SU-DHL-6 (cell line): ENCODE data around the gene CCL4.
A peak's percentile ranks its signal among the peaks of the same experiment; 100 is the strongest.
"Not testable (repeated sequence)": the region's sequence is repeated elsewhere in the genome, so short reads cannot be mapped to it uniquely, and the experiment has no call there.

ENCODE experiments used
- H2AFZ ChIP-seq: fragments of 200-600 bp; sonication (generic); 2 replicates; pipeline ENCODE4 v1.6.1; 2014; ENCODE audit warnings: low read depth, mild to moderate bottlenecking, moderate library complexity, mixed read lengths, antibody characterized with exemption, low read length; ENCODE audit not compliant: severe bottlenecking
- H3F3A ChIP-seq: fragments of 200-600 bp; shearing (Covaris generic); 2 replicates; pipeline ENCODE4 v1.6.0; 2016; ENCODE audit warnings: antibody characterized with exemption, mild to moderate bottlenecking; ENCODE audit not compliant: insufficient read depth
- H3K27ac ChIP-seq: fragments of 200-600 bp; sonication (generic); 2 replicates; pipeline ENCODE4 v1.5.1; 2016; ENCODE audit warnings: low read depth, mild to moderate bottlenecking, low read length, moderate library complexity, mixed read lengths
- H3K27me3 ChIP-seq: fragments of 200-600 bp; sonication (generic), shearing (Covaris generic); 2 replicates; pipeline ENCODE4 v1.6.0; 2014; ENCODE audit warnings: mild to moderate bottlenecking, low read length
- H3K36me3 ChIP-seq: fragments of 200-600 bp; sonication (generic); 2 replicates; pipeline ENCODE4 v1.6.1; 2014; ENCODE audit warnings: mild to moderate bottlenecking, low read length, mixed read lengths
- H3K4me2 ChIP-seq: fragments of 300-600, 200-600 bp; shearing (Covaris generic), sonication (generic); 2 replicates; pipeline ENCODE4 v1.6.0; 2014; ENCODE audit warnings: low read length, low read depth, mild to moderate bottlenecking; ENCODE audit not compliant: poor library complexity, severe bottlenecking
- H3K4me3 ChIP-seq: fragments of 200-600 bp; sonication (generic); 2 replicates; pipeline ENCODE4 v1.5.1; 2014; ENCODE audit warnings: antibody characterized with exemption, low read length, mild to moderate bottlenecking, mixed read lengths; ENCODE audit not compliant: insufficient read depth, poor library complexity, severe bottlenecking
- H3K79me2 ChIP-seq: fragments of 200-600 bp; sonication (generic); 2 replicates; pipeline ENCODE4 v1.6.1; 2014; ENCODE audit warnings: mild to moderate bottlenecking, low read length, moderate library complexity; ENCODE audit not compliant: insufficient read depth
- H3K9ac ChIP-seq: fragments of 200-600 bp; sonication (generic); 2 replicates; pipeline ENCODE4 v1.7.0; 2014; ENCODE audit warnings: mild to moderate bottlenecking, low read length
- H3K9me2 ChIP-seq: fragments of 200-600 bp; sonication (generic); replicated peaks from 2 replicates; pipeline ENCODE4 v1.6.1; 2014; ENCODE audit warnings: low read length; ENCODE audit not compliant: insufficient read depth
- H3K9me3 ChIP-seq: fragments of 200-600 bp; sonication (generic); 2 replicates; pipeline ENCODE4 v1.6.1; 2014; ENCODE audit warnings: low read length, mixed read lengths; ENCODE audit not compliant: insufficient read depth
- H4K20me1 ChIP-seq: fragments of 200-600 bp; sonication (generic); 2 replicates; pipeline ENCODE4 v1.6.1; 2014; ENCODE audit warnings: low read depth, mild to moderate bottlenecking, antibody characterized with exemption, low read length, moderate library complexity, mixed read lengths
- CTCF ChIP-seq: fragments of 200-600 bp; sonication (generic); IDR thresholded peaks from one replicate; pipeline ENCODE4 v1.5.1; 2017; ENCODE audit warnings: antibody characterized with exemption, mild to moderate bottlenecking, low read length, moderate library complexity; ENCODE audit not compliant: insufficient read depth, poor library complexity, severe bottlenecking
- EZH2phosphoT487 ChIP-seq: fragments of 200-600 bp; sonication (generic), shearing (Covaris generic); conservative IDR thresholded peaks from 2 replicates; pipeline ENCODE4 v1.6.1; 2018; ENCODE audit warnings: mild to moderate bottlenecking, antibody characterized with exemption, low read length, moderate library complexity, mixed read lengths

The CCL4 gene

GRCh38 chr17:36089339-36089865 is 14.2 kb upstream of the CCL4 start:
- Histone ChIP-seq H3K9ac (peak overlapping the region; percentile 4; the same call in 1 of the 2 replicates), H3K4me3 (peak overlapping the region; percentile 10), H3K36me3 (0 out of 2 replicates have a peak, but pooled peaks cover 2% of the 10 kb centered on the region), H3K4me2 (peak overlapping the region; percentile 82), H3F3A (peaks cover 12% of the 10 kb centered on the region), H3K79me2 (no peaks in the 10 kb centered on the region), H2AFZ (no peak overlapping the region), H3K9me3 (no peaks in the 10 kb centered on the region), H3K27me3 (no peaks in the 10 kb centered on the region), H3K9me2 (no peaks in the 10 kb centered on the region), H4K20me1 (no peaks in the 10 kb centered on the region), H3K27ac (peak overlapping the region; percentile 75)
- no peak for TF ChIP-seq EZH2phosphoT487
- no peak for TF ChIP-seq CTCF

GRCh38 chr17:36089888-36090836 is 13.5 kb upstream of the CCL4 start, which contains the start of gene CCL3:
Gene CCL3 (minus strand): TSS chr17:36090143. CDS start chr17:36090058, 85 bp downstream.
- Histone ChIP-seq H3K36me3 (0 out of 2 replicates have a peak, but pooled peaks cover 2% of the 10 kb centered on the region), H4K20me1 (no peaks in the 10 kb centered on the region), H3K27ac (peak within 1 kb of the TSS; percentile 75), H3K9ac (peak within 1 kb of the TSS; percentile 19; the same call in 1 of the 2 replicates), H3K9me2 (no peaks in the 10 kb centered on the region), H3K79me2 (no peaks in the 10 kb centered on the region), H3F3A (peaks cover 12% of the 10 kb centered on the region), H3K9me3 (no peaks in the 10 kb centered on the region), H3K27me3 (no peaks in the 10 kb centered on the region), H3K4me3 (peak within 1 kb of the TSS; percentile 29), H3K4me2 (peak within 1 kb of the TSS; percentile 82), H2AFZ (no peak within 1 kb of the TSS)
- TF ChIP-seq EZH2phosphoT487 (no peak), CTCF (no peak)

GRCh38 chr17:36092230-36092629 is 11.4 kb upstream of the CCL4 start:
- no peaks in the 10 kb centered on the region for H3K27me3 ChIP-seq
- H3K9me3 ChIP-seq, result no peaks in the 10 kb centered on the region
- TF ChIP-seq CTCF (no peak), EZH2phosphoT487 (no peak)
- no peaks in the 10 kb centered on the region for H3K9me2 ChIP-seq
- no peaks in the 10 kb centered on the region for H3K79me2 ChIP-seq
- H3K4me3 ChIP-seq, result no peak overlapping the region
- H3K4me2 ChIP-seq, result no peak overlapping the region
- 0 out of 2 replicates have a peak, but pooled peaks cover 2% of the 10 kb centered on the region for H3K36me3 ChIP-seq
- H3F3A ChIP-seq, result peaks cover 12% of the 10 kb centered on the region
- H4K20me1 ChIP-seq, result no peaks in the 10 kb centered on the region
- H3K9ac ChIP-seq, result no peak overlapping the region
- no peak overlapping the region for H2AFZ ChIP-seq
- no peak overlapping the region for H3K27ac ChIP-seq

GRCh38 chr17:36092715-36093114 is 10.9 kb upstream of the CCL4 start:
- H4K20me1 ChIP-seq, H3K4me2 ChIP-seq, H3K27ac ChIP-seq, H2AFZ ChIP-seq, H3K9ac ChIP-seq, H3K27me3 ChIP-seq, H3K9me3 ChIP-seq, H3K4me3 ChIP-seq, H3K79me2 ChIP-seq, H3K36me3 ChIP-seq, H3K9me2 ChIP-seq: not testable (repeated sequence)
- peaks cover 12% of the 10 kb centered on the region for H3F3A ChIP-seq
